Measurements from ENCODE around the gene PTPRCAP.
A peak's percentile ranks its signal among the peaks of the same experiment; 100 is the strongest.

The PTPRCAP gene

GRCh38 chr11:67420646-67421429 lies 16.6 kb downstream of the PTPRCAP start:
- peak overlapping the region; percentile 69 for H3K27ac ChIP-seq

GRCh38 chr11:67420147-67420645 lies 17.3 kb downstream of the PTPRCAP start:
- Histone ChIP-seq H3K27ac (peak overlapping the region; percentile 69), H3K4me3 (IDR thresholded peaks at IDR 0.05; ENCODE audit: insufficient read depth, low read depth, low read length) (no peak overlapping the region), H3K4me1 (ENCODE audit: low read depth, poor library complexity, severe bottlenecking) (peaks cover 12% of the 10 kb centered on the region), H3K36me3 (ENCODE audit: insufficient read depth) (no peaks in the 10 kb centered on the region), H3K27me3 (ENCODE audit: insufficient read depth, low read depth) (no peaks in the 10 kb centered on the region; the same call in 1 of the 2 replicates), H3K9ac (peak overlapping the region; percentile 85), H2AFZ (ENCODE audit: low read depth) (peak overlapping the region; percentile 73), H3K4me2 (peak overlapping the region; percentile 71), H4K20me1 (ENCODE audit: insufficient read depth) (no peaks in the 10 kb centered on the region), H3K79me2 (ENCODE audit: insufficient read depth, low read depth) (no peaks in the 10 kb centered on the region)
- no peak for TF ChIP-seq CTCF (conservative IDR thresholded peaks at IDR 0.05; ENCODE audit: low read depth, low read length)

More at GRCh38 chr11:67420646-67421429, 16.6 kb downstream of the PTPRCAP start:
- H2AFZ ChIP-seq (ENCODE audit: low read depth), result peak overlapping the region; percentile 73
- no peak overlapping the region for H3K4me3 ChIP-seq (IDR thresholded peaks at IDR 0.05; ENCODE audit: insufficient read depth, low read depth, low read length)
- no peaks in the 10 kb centered on the region; the same call in 1 of the 2 replicates for H3K27me3 ChIP-seq (ENCODE audit: insufficient read depth, low read depth)
- no peak for TF ChIP-seq CTCF (conservative IDR thresholded peaks at IDR 0.05; ENCODE audit: low read depth, low read length)
- no peaks in the 10 kb centered on the region for H4K20me1 ChIP-seq (ENCODE audit: insufficient read depth)
- H3K9ac ChIP-seq, result peak overlapping the region; percentile 85
- H3K4me2 ChIP-seq, result peak overlapping the region; percentile 71
- peaks cover 12% of the 10 kb centered on the region for H3K4me1 ChIP-seq (ENCODE audit: low read depth, poor library complexity, severe bottlenecking)
- no peaks in the 10 kb centered on the region for H3K36me3 ChIP-seq (ENCODE audit: insufficient read depth)
- no peaks in the 10 kb centered on the region for H3K79me2 ChIP-seq (ENCODE audit: insufficient read depth, low read depth)

- no peaks in the 10 kb centered on the region for H4K20me1 ChIP-seq (ENCODE audit: insufficient read depth)
- no peaks in the 10 kb centered on the region for H3K36me3 ChIP-seq (ENCODE audit: insufficient read depth)
- H3K27me3 ChIP-seq (ENCODE audit: insufficient read depth, low read depth), result peaks cover 4% of the 10 kb centered on the region; the same call in 1 of the 2 replicates
- H3K79me2 ChIP-seq (ENCODE audit: insufficient read depth, low read depth), result no peaks in the 10 kb centered on the region
- H2AFZ ChIP-seq (ENCODE audit: low read depth), result no peak overlapping the region
- H3K9ac ChIP-seq, result no peak overlapping the region
- no peak overlapping the region for H3K4me3 ChIP-seq (IDR thresholded peaks at IDR 0.05; ENCODE audit: insufficient read depth, low read depth, low read length)
- H3K4me2 ChIP-seq, result peak overlapping the region; percentile 71; the same call in 1 of the 2 replicates
- H3K4me1 ChIP-seq (ENCODE audit: low read depth, poor library complexity, severe bottlenecking), result peaks cover 12% of the 10 kb centered on the region
- no peak for TF ChIP-seq CTCF (conservative IDR thresholded peaks at IDR 0.05; ENCODE audit: low read depth, low read length)
- no peak overlapping the region for H3K27ac ChIP-seq
These were observed 18.0 kb downstream of the PTPRCAP start for GRCh38 chr11:67419325-67420049.

GRCh38 chr11:67418476-67419281 lies 18.8 kb downstream of the PTPRCAP start:
- no peak overlapping the region for H3K4me3 ChIP-seq (IDR thresholded peaks at IDR 0.05; ENCODE audit: insufficient read depth, low read depth, low read length)
- no peak overlapping the region for H3K27ac ChIP-seq

More at GRCh38 chr11:67418476-67419281, 18.8 kb downstream of the PTPRCAP start:
- Histone ChIP-seq H4K20me1 (ENCODE audit: insufficient read depth) (no peaks in the 10 kb centered on the region), H3K4me2 (no peak overlapping the region), H2AFZ (ENCODE audit: low read depth) (no peak overlapping the region), H3K27me3 (ENCODE audit: insufficient read depth, low read depth) (peaks cover 5% of the 10 kb centered on the region; the same call in 1 of the 2 replicates), H3K4me1 (ENCODE audit: low read depth, poor library complexity, severe bottlenecking) (peaks cover 12% of the 10 kb centered on the region), H3K79me2 (ENCODE audit: insufficient read depth, low read depth) (no peaks in the 10 kb centered on the region), H3K36me3 (ENCODE audit: insufficient read depth) (no peaks in the 10 kb centered on the region), H3K9ac (no peak overlapping the region)
- no peak for TF ChIP-seq CTCF (conservative IDR thresholded peaks at IDR 0.05; ENCODE audit: low read depth, low read length)

Measured in KMS-11 (cell line).